Activated CD8-positive, alpha-beta memory T cell treated with anti-CD3 and anti-CD28 coated beads for 1 hour (primary cell): ENCODE data around the gene TBC1D5.
"Not testable (repeated sequence)": the region's sequence is repeated elsewhere in the genome, so short reads cannot be mapped to it uniquely, and the experiment has no call there.

ENCODE experiments used
- DNase-seq, 2 donors: peaks; one replicate each; pipeline ENCODE4 v3.0.0-alpha.2; 2020; ENCODE audit warnings: low read depth in 1 of 2; ENCODE audit errors: extremely low read depth in 1 of 2

The TBC1D5 gene

DNA sequence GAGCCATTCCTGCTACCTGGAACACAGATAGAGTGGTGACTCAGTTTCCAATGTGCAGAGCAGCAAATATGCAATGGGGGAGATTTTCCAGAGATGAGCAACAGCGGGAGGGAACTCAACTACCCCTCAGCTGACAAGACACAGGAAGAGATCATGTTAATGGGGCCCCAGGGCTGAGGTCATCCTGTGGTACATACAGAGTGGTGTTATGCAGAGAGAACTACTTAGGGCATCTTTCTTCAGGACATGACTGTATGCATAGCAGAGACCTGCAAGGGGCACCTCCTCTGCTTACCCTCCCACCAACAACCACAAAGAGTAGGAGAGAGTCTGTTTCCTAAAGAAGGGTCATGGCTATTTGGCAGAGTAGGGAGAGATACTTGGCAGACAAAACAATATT is 6.8 kb upstream of the TBC1D5 start:
- DNase-seq: no peak

DNA sequence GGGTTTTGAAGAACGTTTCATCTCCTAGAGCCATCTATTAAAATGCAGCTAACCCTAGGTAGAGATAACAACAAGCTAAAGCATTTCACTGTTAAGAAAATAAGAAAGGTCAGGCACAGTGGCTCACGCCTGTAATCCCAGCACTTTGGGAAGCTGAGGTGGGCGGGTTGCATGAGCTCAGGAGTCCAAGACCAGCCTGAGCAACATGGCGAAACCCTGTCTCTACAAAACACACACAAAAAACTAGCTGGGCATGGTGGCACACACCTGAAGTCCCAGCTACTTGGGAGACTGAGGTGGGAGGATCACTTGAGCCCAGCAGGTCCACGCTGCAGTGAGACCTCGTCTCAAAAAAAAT is 5.4 kb upstream of the TBC1D5 start:
- no peak for DNase-seq

DNA sequence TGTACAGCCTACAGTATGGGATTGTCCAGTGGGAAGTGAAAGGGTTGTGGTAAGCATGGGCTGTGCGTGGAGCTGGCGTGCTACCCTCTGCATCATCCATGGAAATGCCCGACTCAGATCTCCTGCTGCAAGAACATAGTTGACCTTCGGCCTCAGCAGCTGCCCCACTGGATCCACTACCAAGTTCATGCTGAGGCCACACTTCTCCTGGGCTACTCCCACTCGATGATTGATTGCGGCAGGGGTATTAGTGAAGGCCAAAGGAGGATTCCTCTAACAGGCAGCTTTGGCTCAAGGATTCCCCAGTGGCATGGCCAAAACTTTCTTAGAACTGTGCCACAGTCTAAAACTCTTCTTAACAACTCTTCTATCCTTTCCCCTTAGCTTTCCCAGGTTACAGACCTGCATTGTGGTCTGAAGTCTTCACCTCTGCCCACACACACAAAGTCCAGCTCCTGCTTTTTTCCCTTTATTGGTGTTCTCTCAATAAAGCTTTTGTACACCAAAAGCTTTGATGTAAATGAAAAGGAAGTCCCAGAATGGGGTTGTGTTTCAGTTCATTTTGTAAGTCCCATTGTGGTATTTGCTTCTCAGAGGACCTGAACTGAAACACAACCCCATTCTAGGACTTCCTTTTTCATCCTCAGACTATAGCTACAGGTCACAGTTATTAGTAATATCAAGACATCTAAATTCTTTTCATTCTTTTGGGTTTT is 4.9 kb upstream of the TBC1D5 start:
- DNase-seq: no peak

DNA sequence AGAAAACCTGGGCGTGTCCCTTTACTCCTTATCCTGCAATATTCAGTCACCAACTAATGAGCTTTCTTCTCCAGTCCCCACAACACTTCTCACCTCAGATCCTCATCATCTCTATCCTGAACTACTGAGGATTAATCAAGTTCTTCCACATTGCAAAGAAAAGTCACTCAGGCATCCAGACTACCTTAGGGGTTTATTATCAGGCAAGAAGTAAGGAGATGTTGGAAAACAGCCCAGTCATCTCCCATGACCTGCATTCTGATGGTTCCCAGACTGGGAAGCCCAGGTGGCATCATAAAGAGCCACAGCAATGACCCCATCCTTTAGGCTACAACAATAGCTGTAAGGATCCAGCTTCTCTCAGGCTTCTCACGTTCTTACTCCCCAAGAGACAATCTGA is 3.5 kb upstream of the TBC1D5 start:
- DNase-seq: no peak

DNA sequence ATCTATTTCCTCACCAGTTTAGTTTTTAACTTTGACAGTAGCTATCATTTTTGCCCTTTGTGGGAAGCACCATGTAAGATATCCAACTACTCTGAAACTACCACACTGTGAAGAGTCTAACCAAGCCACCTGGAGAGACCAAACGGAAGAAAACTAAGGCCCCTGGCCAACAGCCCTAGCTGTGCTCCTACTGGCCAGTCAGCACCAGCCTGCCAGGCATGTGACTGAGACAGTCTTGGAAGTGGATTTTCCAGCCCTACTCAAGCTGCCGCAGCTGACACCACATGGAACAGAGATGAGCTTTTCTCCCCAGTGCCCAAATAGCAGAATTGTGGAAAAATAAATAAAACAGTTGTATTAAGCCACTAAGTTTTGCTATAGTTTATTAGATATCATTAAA is 2.9 kb upstream of the TBC1D5 start:
- DNase-seq: no peak

DNA sequence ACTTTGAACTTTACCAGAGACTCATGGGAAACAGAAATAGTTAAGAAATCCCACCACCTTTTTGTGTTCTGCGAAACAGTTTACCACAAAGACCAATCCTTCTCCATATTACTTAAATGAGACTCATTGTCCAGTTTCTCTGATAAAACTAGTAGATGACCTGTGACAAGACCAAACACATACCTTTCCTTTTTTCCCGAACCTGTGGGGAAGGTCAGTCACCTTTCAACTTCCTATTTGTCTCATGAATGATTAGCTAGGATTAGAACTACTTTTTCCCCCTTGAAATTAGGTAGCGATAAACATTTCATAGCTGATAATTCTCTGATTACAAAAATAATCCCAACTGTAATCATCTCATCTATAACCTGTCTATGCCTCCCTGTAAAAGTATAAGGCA is 2.3 kb upstream of the TBC1D5 start:
- no peak for DNase-seq

DNA sequence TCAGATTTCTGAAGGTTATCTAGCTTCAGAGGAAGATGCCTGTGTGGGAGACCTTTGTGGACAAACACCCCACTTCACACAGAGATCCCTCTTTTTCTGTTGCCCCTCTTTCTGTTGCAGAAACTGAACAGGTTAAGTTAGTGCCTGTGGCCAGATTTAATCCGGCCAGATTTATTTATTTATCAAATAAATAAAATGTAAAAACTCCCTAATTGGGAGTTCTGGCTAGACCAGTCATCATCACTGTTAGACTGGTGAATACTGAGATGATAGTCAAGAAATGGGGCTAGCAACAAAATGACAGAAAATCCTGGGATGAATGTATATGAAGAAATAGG is 1.2 kb upstream of the TBC1D5 start:
- DNase-seq: no peak

DNA sequence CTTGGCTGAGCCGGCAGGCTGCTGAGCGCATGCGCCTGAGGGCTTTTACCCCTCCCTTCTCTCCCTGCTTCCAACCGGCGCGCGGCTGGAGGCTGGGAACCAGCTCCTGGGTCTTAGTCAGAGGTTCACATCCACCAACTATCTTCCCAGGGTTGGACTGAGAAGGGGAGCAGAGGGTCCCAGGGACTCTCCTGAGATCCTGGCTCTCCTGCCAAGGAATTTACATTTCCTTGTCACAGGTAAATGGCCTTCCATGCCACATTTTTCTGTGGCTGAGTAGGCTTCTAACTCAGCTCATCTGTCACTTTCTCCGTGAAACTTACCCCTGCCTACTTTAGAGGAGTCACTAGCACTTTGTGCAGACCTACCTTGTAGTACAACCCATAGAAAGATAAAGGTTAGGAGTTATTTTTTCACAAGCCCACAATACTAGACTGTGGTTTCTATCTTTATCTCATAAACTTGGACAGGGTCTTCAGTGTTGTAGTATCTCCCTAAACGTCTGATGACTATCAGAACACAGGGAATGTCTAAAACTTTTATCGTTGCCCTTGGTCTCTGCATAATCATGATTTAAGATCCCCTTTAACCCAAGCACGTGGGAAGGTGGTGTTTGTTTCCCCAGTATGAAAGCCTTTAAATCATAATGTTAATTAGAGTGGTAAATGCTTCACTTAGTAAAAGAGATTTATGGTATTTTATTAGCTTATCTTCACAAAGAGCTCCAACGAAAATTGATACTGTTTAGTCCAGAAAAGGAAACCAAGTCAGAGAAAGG is 638 bp upstream of the TBC1D5 start:
- DNase-seq: no peak

DNA sequence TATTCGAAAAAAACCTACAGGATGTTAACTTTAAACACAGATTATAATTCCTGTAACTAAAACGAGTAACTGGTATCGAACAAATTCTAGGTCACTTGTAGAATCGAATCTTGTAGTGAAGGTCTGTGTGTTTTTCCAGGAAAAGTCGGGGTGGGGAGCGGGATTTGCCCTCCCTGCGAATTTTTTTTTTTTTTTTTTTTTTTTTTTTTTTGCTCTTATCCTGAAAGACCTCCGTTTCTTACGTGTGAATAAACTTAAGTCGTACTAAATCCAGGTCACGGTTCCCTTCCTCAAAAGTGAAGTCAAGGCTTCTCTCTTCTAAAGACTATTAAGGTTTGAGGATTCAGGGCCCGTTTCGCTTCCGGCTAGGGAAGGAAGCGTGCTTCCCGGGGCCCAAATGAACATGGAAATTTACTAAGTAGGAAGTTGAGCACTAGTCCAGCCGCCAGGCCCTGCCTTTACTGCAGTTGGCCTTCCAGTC is 770 bp downstream of the TBC1D5 start:
- DNase-seq: no peak

DNA sequence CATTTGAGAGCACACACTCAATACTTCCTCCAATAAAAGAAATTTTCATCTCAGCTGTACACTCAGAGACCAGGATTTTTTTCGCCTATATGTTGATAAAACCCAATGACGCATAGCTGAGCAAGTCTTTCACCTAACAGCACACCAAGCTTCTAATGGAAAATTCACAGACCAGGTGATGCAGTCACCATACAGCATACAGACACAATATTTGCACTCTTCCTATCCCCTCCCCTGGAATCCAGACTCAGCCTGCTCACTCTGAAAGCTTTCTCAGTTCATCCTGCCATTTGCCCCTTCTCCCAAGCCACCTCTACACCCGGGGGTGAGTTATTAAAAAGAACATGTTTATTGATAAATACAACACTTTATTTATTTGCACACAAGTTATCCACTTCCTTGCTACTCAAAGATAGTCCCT is 1.7 kb downstream of the TBC1D5 start:
- no peak for DNase-seq

DNA sequence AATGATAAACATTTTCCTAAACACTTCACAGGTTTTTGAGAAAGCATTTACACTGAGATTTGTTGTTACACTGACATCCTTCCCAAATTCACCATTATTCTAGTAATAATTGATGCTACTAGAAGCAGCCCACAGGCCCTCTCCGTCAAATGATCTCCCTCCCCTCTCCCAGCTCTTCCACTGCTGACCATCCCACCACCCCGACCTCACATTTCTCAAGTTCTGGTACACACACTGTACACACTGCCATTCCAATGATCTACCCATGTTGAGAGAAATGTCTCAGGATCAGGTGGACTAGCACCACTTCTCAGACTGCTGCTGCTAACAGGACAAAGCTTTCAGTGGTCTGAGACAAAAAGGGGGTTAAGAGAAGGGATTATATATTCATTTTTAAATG is 3.5 kb downstream of the TBC1D5 start:
- no peak for DNase-seq

DNA sequence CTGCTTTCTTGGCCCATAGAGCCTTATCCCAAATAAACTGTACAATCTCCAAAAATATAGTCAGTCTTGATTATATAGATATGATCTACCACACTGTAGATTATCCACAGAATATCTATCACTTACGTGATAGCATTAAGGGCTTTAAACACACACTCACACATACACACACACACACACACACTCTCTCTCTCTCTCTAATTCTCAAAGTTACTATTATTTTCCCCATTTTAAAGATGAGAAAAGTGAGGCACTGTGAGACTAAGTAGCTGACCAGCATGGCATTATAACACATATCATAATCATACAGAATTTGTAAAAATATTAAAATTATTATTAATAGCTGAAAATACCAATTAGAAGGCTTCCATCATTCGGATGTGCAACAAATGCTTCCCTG is 4.2 kb downstream of the TBC1D5 start:
- no peak for DNase-seq

DNA sequence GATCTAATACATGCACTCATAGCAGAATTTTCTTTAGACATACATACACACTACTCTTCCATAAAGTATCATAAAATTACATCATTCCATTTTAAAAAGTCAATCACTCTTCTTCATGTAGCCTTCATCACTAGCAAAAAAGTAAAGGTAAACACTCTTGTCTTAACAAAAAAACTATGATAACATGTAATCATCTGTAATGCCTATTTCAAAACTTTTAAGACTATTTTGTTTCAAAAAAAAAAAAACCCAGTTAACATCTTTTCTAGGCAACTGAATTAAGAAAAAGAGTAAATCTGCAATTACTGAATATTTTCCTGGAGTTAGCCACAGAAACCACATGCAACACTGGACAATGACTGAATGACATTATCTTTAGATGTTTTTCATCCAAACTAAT is 4.8 kb downstream of the TBC1D5 start:
- DNase-seq: no peak

DNA sequence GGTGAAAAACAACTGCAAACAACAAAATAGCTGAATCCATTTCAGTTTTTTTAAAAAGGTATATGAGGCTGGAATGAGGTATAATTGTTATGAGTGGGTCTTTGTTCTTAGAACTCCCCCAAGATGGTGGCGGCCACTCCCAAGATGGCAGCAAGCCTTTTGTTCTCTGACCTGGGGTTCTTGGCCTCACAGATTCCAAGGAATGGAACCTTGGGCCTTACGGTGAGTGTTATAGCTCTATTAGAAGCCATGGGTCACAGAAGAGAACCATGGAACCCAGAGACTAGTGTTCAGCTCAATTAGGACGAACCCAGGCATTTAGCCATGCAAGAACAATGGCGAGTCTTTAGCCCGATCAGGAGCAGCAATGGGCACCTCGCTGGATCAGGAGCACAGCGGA is 7.1 kb downstream of the TBC1D5 start:
- DNase-seq: not testable (repeated sequence)

DNA sequence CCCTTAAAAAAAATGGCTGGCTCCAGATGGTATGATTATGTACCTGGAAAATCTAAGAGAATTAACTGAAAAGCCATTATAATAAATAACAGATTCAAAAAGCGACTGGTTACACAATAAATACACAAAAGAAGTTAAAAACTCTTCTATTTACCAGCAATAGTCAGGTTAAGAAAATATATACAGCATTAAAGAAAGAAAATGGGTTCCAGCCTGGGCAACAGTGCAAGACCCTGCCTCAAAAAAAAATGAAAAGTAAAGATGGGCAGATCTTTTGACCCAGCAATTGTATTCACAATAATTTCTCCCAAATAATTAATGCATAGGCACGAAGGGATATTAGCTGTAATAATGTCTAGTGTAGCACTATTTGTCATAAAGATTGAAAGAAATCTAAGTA is 8.7 kb downstream of the TBC1D5 start:
- DNase-seq: no peak

DNA sequence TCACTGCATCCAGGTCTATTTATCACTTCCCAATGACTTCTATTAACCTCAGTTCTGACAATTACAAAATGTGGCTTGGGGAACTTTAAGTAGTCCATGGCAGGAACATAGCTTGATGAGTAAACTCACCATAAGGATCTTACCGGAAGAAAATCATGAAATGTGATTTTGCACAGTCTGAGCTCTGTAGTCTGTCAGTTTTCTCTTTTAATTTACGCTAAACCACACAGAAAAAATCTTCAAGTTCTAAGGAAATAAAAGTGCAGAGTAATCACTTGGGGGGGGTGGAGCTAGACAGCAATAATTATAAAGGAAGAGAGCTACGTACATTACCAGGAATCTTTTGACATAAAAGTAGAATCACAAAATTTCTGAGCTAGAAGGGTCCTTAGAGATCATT is 9.2 kb downstream of the TBC1D5 start:
- DNase-seq: no peak

DNA sequence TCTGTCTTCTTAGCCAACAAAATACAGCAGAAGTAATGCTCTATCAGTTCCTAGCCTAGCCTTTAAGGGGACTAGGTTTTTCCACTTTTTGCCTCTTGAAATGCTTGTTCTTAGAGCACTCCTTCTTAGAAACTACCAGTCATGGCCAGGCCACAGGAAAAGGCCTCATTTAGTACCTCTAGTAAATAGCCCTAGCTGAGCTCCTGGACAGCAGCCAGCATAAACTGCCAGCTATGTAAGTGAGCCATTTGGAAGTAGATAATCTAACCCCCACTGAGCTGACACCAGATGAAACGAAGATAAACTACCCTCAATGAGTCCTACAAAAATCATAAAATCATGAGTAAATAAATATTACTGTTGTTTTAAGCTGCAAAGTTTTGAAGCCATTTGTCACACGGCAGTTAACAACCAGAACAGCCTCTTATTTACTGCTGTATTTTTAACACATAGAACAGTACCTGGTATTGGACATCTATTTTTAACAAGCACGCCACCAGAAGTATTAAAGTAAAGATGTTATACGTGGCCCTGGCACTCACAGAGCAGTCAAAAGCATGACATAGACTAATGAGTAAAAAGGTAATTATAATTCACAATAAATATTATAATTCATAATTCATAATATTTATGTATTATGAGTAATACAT is 12.0 kb downstream of the TBC1D5 start:
- no peak for DNase-seq

DNA sequence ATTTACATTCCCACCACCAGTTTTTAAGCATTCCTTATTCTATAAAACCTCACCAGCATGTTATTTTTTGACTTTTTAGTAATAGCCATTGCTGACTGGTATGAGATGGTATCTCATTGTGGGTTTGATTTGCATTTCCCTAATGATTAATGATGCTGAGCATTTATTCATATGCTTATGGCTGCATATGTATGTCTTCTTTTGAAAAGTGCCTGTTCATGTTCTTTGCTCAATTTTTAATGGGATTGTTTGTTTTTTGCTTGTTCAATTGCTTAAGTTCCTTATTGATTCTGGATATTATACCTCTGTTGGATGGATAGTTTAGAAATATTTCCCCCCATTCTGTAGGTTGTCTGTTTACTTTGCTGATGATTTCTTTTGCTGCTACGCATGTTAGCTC is 16.1 kb downstream of the TBC1D5 start:
- DNase-seq: no peak

DNA sequence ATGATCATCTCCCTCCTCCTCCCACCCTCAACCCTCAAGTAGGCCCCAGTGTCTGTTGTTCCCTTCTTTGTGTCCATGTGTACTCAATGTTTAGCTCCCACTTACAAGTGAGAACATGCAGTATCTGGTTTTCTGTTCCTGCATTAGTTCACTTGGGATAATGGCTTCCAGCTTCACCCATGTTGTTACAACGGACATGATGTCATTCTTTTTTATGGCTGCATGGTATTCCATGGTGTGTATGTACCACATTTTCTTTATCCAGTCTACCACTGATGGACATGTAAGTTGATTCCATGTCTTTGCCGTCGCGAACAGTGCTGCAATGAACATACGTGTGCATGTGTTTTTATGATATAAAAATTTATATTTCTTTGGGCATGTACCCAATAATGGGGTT is 16.6 kb downstream of the TBC1D5 start:
- not testable (repeated sequence) for DNase-seq

DNA sequence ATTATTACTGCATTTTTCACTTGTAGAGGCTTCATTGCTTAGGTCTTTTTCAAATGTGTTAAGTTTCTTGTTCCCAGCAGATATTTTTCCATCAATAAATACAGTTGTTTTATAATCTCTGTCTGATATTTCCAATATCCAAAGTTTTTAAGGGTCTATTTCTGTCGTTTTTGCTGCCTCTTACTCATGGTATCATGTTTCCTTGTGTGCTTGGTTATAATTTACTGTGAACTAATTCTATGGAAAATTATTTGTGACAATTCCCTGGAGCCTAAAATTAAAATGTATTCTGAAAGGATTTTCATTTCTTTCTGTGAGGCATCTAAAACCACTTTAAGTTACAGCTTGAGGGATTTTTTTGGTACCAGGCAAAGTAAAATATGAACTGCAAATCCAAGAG is 17.5 kb downstream of the TBC1D5 start:
- DNase-seq: no peak

DNA sequence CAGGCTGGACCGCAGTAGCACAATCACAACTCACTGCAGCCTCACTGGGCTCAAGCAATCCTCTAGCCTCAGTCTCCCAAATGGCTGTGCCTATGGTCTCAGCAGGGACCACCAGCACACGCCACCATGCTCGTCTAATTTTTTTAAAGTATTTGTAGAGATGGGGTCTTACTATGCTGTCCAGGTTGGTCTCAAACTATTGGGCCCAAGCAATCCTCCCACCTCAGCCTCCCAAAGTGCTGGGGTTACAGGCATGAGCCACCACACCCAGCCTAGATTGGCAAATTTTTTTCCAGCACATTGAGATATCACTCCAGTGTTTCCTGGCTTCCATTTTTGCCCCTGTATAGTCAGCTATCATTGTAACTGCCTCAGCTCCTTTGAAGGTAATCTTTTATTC is 18.3 kb downstream of the TBC1D5 start:
- DNase-seq: no peak

DNA sequence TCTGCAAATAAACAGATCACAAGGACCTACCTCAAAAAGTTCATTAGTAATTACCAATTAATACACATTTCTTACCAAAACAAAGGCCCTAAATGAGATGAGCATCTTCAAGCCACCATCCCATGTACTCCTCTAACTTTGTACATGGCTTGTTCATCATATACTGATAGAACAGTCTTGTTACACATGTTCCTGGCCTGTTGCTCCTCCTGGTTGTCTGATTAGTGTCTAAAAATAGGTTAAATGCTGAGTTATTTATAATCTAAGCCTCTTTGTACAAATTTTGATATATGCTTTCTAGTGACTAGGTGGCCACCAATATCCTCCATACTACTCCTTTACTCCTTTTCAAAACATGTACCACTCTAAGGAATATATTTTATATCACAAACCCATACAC is 25.0 kb downstream of the TBC1D5 start:
- no peak for DNase-seq
